Stimulated activated naive CD8-positive, alpha-beta T cell treated with anti-CD3 and anti-CD28 coated beads, Interleukin-15, Interleukin-2, amounts not matched to agents 100 ng/mL and 50 ng/mL, for 24 hours (primary cell): Measurements from ENCODE around the gene WDR6.
"Not testable (repeated sequence)": the region's sequence is repeated elsewhere in the genome, so short reads cannot be mapped to it uniquely, and the experiment has no call there.

Experiments used
- H3K27ac Mint-ChIP-seq: one replicate; pipeline ENCODE4 v1.8.0; 2021; ENCODE audit warnings: mild to moderate bottlenecking, mixed read lengths
- H3K27me3 Mint-ChIP-seq: one replicate; pipeline ENCODE4 v1.8.0; 2021; ENCODE audit warnings: mixed read lengths
- H3K36me3 Mint-ChIP-seq: one replicate; pipeline ENCODE4 v1.8.0; 2021; ENCODE audit warnings: low read depth, mixed read lengths
- H3K4me1 Mint-ChIP-seq: one replicate; pipeline ENCODE4 v1.8.0; 2021; ENCODE audit warnings: low read depth, mixed read lengths
- H3K4me3 Mint-ChIP-seq: one replicate; pipeline ENCODE4 v1.8.0; 2021; ENCODE audit warnings: mild to moderate bottlenecking, mixed read lengths
- H3K9me3 Mint-ChIP-seq: one replicate; pipeline ENCODE4 v1.8.0; 2021; ENCODE audit warnings: mixed read lengths

The WDR6 gene

DNA sequence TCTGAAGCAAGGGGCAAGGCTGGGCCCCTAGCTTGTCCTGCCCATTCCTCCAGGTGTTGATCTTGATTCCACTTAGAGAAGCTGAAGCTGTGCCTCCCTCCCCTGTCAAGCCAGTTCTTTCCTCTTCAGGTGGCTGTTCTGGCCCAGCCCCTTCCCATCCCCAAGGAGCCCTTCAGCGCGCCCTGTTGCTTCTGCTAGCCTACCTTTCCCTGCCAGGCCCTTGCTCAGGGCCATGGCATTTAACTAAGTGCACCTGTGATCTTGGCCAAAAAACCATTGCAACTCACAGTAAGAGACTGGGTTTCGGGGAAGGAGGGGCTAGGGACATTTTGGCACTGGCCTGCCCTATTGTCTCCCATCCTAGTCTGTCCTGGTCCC is 1.9 kb upstream of the WDR6 start:
- peaks cover 14% of the 10 kb centered on the region for H3K36me3 Mint-ChIP-seq
- no peak overlapping the region for H3K4me3 Mint-ChIP-seq
- H3K27ac Mint-ChIP-seq = no peak overlapping the region
- H3K4me1 Mint-ChIP-seq = peaks cover 25% of the 10 kb centered on the region
- no peaks in the 10 kb centered on the region for H3K9me3 Mint-ChIP-seq
- H3K27me3 Mint-ChIP-seq = no peaks in the 10 kb centered on the region

DNA sequence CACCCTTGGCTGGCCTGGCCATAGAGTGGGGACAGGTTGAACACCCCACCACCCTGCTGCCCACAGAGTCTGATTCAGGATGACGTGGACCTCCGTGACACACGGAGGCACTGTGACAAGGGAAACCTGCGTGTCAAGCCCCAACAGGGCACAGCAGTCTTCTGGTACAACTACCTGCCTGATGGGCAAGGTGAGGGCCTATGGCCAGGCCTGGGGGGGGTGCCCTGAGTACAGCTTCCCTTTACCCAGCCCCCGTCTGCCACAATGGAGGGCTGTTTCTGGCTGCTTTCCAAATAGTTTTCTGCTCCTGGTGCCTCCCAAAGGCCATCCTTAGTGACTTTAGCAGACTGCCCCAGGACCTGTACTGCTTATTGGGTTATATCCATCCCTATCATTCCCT is 1.2 kb upstream of the WDR6 start:
- no peaks in the 10 kb centered on the region for H3K27me3 Mint-ChIP-seq
- H3K36me3 Mint-ChIP-seq = peaks cover 14% of the 10 kb centered on the region
- H3K9me3 Mint-ChIP-seq = no peaks in the 10 kb centered on the region
- peak overlapping the region; percentile 94 for H3K4me3 Mint-ChIP-seq
- H3K4me1 Mint-ChIP-seq = peaks cover 25% of the 10 kb centered on the region
- no peak overlapping the region for H3K27ac Mint-ChIP-seq

DNA sequence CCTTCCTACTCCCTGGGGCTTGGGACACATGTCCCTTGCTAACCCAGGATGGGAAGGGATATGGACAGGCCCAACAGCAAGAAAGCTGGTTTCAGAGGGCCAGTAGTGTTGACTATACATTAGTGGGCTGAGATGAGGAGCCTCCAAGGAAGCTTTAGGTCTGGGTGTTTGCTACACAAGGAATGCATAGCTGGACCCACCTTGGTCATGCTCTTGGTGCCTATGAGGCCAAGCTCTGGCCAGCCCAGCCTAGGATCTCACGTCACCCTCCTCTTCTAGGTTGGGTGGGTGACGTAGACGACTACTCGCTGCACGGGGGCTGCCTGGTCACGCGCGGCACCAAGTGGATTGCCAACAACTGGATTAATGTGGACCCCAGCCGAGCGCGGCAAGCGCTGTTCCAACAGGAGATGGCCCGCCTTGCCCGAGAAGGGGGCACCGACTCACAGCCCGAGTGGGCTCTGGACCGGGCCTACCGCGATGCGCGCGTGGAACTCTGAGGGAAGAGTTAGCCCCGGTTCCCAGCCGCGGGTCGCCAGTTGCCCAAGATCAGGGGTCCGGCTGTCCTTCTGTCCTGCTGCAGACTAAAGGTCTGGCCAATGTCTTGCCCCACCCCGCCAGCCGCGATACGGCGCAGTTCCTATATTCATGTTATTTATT is 653 bp upstream of the WDR6 start:
- Mint-ChIP-seq H3K36me3 (peaks cover 14% of the 10 kb centered on the region), H3K27ac (peak overlapping the region; percentile 97), H3K9me3 (no peaks in the 10 kb centered on the region), H3K4me1 (peaks cover 25% of the 10 kb centered on the region), H3K4me3 (peak overlapping the region; percentile 94), H3K27me3 (no peaks in the 10 kb centered on the region)

DNA sequence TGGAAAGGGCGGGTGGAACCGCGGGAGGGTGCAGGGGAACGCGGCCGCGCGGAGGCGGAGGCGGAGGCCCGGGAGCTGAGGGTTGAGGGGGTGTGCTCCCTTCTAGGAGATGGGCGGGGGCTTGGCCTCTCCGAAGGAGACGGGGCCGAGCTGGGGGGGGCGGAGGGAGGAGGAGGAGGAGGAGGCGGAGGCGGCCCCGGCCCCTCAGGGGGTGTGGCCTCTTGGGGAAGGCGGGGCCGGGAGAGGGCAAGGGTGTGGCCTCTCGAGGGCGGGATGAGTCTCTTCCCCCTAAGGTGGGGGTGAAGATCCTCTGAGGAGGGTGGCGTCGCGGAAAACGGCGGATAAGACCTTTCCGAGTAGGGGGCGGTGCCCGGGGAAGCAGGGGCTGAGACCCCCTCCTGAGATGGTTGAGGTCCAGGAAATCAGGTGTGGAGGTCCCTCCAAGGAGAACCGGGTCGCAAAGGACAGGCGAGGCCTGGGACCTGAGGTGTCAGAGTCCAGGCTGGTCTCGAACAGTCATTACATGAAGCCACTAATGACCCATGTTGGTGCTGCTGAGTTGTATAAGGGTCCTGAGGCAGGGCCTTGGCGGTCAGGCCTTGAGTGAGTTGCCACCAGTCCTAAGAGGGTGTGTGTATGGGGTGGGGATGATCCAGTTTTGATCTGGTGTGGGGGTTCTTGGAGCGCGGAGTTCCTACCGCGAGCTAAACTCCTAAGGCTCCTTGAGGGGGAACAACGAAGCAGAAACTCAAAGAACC is 759 bp downstream of the WDR6 start:
- peaks cover 19% of the 10 kb centered on the region for H3K36me3 Mint-ChIP-seq
- no peaks in the 10 kb centered on the region for H3K9me3 Mint-ChIP-seq
- no peaks in the 10 kb centered on the region for H3K27me3 Mint-ChIP-seq
- H3K4me1 Mint-ChIP-seq = peaks cover 25% of the 10 kb centered on the region
- peak overlapping the region; percentile 94 for H3K4me3 Mint-ChIP-seq
- peak overlapping the region; percentile 97 for H3K27ac Mint-ChIP-seq

DNA sequence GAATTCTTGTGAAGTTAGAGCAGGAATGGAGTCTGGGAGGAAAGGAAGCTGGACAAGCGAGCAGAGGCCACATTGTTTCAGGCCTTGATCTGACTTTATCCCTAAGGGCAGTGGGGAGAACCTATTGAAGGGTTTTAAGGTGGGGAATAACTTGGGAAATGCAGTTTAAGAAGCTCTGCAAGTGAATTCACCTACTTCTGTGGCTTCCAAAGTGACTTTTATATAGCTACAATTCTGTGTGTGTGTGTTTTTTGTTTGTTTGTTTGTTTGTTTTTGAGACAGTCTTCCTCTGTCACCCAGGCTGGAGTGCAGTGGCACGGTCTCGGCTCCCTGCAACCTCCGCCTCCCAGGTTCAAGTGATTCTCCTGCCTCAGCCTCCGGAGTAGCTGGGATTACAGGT is 1.4 kb downstream of the WDR6 start:
- H3K4me3 Mint-ChIP-seq = peak overlapping the region; percentile 94
- not testable (repeated sequence) for H3K9me3 Mint-ChIP-seq, H3K27me3 Mint-ChIP-seq
- H3K36me3 Mint-ChIP-seq = peaks cover 19% of the 10 kb centered on the region
- H3K4me1 Mint-ChIP-seq = peaks cover 25% of the 10 kb centered on the region
- peak overlapping the region; percentile 97 for H3K27ac Mint-ChIP-seq

DNA sequence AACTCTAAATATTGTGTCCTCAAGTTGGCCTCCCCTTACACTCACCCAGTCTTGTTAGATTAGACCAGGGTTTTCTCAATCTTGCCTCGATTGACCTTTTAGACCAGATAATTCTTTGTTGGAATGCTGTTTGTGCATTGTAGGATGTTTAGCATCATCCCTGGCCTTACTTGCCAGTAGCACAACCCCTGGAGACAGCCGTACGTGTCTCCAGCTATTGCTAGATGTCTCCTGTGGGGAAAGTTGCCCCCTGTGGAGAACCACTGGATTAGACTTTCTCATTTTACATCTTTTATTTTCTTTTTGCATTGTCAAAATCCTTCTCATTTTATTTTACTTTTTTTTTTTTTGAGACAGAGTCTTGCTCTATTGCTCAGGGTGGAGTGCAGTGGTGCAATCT is 2.2 kb downstream of the WDR6 start:
- Mint-ChIP-seq H3K9me3 (no peaks in the 10 kb centered on the region), H3K27ac (peak overlapping the region; percentile 58), H3K4me3 (no peak overlapping the region), H3K4me1 (peaks cover 25% of the 10 kb centered on the region), H3K36me3 (peaks cover 19% of the 10 kb centered on the region), H3K27me3 (no peaks in the 10 kb centered on the region)

DNA sequence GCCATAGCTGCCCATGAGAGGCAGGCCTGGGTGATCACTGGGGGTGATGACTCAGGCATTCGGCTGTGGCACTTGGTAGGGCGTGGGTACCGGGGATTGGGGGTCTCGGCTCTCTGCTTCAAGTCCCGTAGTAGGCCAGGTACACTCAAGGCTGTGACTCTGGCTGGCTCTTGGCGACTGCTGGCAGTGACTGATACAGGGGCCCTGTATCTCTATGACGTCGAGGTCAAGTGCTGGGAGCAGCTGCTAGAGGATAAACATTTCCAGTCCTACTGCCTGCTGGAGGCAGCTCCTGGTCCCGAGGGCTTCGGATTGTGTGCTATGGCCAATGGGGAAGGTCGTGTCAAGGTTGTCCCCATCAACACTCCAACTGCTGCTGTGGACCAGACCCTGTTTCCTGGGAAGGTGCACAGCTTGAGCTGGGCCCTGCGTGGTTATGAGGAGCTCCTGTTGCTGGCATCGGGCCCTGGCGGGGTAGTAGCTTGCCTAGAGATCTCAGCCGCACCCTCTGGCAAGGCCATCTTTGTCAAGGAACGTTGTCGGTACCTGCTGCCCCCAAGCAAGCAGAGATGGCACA is 5.3 kb downstream of the WDR6 start:
- no peak overlapping the region for H3K27ac Mint-ChIP-seq
- H3K4me3 Mint-ChIP-seq = no peak overlapping the region
- peaks cover 33% of the 10 kb centered on the region for H3K36me3 Mint-ChIP-seq
- no peaks in the 10 kb centered on the region for H3K9me3 Mint-ChIP-seq
- H3K27me3 Mint-ChIP-seq = no peaks in the 10 kb centered on the region
- peaks cover 22% of the 10 kb centered on the region for H3K4me1 Mint-ChIP-seq

DNA sequence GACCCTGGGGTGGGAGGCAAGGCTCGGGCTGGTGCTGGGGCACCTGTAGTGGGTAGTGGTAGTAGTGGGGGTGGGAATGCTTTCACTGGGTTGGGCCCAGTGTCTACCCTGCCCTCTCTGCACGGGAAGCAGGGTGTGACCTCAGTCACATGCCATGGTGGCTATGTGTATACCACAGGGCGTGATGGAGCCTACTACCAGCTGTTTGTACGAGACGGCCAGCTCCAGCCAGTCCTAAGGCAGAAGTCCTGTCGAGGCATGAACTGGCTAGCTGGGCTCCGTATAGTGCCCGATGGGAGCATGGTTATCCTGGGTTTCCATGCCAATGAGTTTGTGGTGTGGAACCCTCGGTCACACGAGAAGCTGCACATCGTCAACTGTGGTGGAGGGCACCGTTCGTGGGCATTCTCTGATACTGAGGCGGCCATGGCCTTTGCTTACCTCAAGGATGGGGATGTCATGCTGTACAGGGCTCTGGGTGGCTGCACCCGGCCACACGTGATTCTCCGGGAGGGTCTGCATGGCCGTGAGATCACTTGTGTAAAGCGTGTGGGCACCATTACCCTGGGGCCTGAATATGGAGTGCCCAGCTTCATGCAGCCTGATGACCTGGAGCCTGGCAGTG is 6.0 kb downstream of the WDR6 start:
- Mint-ChIP-seq H3K36me3 (peaks cover 29% of the 10 kb centered on the region), H3K4me3 (no peak overlapping the region), H3K9me3 (no peaks in the 10 kb centered on the region), H3K4me1 (peaks cover 22% of the 10 kb centered on the region), H3K27ac (no peak overlapping the region), H3K27me3 (no peaks in the 10 kb centered on the region)

DNA sequence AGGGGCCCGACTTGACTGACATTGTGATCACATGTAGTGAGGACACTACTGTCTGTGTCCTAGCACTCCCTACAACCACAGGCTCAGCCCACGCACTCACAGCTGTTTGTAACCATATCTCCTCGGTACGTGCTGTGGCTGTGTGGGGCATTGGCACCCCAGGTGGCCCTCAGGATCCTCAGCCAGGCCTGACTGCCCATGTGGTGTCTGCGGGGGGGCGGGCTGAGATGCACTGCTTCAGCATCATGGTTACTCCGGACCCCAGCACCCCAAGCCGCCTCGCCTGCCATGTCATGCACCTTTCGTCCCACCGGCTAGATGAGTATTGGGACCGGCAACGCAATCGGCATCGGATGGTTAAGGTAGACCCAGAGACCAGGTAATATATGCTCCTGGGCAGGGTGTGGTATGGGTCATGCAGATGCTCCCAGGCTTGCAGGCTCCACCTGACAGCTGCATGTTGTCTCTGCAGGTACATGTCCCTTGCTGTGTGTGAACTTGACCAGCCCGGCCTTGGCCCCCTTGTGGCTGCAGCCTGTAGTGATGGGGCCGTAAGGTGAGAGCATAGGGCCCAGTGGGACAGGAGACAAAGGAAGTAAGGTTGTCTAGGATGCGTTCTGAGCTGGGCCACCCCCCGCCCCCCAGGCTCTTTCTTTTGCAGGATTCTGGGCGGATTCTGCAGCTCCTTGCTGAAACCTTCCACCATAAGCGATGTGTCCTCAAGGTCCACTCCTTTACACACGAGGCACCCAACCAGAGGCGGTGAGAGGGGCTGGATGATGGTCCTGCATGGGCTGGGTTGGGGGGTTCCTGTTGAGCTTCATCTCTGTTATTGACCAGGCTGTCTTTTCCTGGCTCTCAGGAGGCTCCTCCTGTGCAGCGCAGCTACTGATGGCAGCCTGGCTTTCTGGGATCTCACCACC is 6.8 kb downstream of the WDR6 start:
- H3K27ac Mint-ChIP-seq = no peak overlapping the region
- H3K27me3 Mint-ChIP-seq = no peaks in the 10 kb centered on the region
- peaks cover 21% of the 10 kb centered on the region for H3K4me1 Mint-ChIP-seq
- H3K4me3 Mint-ChIP-seq = no peak overlapping the region
- peaks cover 25% of the 10 kb centered on the region for H3K36me3 Mint-ChIP-seq
- H3K9me3 Mint-ChIP-seq = no peaks in the 10 kb centered on the region

DNA sequence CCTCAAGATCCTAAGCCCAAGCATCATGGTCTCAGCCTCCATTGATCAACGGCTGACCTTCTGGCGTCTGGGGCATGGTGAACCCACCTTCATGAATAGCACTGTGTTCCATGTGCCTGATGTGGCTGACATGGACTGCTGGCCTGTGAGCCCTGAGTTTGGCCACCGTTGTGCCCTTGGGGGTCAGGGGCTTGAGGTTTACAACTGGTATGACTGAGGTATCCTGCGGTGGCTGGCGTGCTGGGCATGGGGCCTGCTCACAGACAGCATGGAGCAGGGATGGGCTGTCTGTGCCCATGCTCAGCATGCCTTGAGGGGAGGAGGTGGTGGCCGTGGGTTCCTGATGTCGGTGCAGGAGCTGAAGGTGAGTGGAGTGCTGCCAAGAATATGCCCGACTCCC is 7.9 kb downstream of the WDR6 start:
- H3K4me1 Mint-ChIP-seq = peaks cover 24% of the 10 kb centered on the region
- no peak overlapping the region for H3K27ac Mint-ChIP-seq

DNA sequence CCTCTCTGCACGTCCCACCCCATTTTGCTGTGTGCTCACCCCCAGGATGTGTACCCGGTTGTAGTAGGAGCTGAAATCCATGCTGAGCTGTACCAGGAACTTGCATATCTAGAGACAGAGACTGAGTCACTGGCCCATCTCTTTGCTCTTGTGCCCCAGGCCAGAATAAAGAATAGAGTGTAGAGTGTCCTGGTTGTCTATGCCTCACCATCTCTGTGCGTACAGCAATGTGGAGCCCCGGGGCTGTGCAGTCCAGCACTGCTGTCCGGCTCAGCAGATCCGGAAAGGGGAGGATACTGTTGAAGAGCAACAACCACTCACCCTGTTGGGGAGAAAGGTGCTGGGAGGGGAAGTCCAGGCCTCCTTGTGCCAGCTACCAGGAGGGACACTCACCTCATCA is 8.6 kb downstream of the WDR6 start:
- Mint-ChIP-seq H3K27me3 (no peaks in the 10 kb centered on the region), H3K4me3 (no peak overlapping the region), H3K36me3 (peaks cover 19% of the 10 kb centered on the region), H3K27ac (no peak overlapping the region), H3K9me3 (no peaks in the 10 kb centered on the region), H3K4me1 (peaks cover 27% of the 10 kb centered on the region)

More for the DNA sequence above, 7.9 kb downstream of the WDR6 start:
- H3K4me3 Mint-ChIP-seq = no peak overlapping the region
- peaks cover 19% of the 10 kb centered on the region for H3K36me3 Mint-ChIP-seq
- no peaks in the 10 kb centered on the region for H3K27me3 Mint-ChIP-seq
- H3K9me3 Mint-ChIP-seq = no peaks in the 10 kb centered on the region

DNA sequence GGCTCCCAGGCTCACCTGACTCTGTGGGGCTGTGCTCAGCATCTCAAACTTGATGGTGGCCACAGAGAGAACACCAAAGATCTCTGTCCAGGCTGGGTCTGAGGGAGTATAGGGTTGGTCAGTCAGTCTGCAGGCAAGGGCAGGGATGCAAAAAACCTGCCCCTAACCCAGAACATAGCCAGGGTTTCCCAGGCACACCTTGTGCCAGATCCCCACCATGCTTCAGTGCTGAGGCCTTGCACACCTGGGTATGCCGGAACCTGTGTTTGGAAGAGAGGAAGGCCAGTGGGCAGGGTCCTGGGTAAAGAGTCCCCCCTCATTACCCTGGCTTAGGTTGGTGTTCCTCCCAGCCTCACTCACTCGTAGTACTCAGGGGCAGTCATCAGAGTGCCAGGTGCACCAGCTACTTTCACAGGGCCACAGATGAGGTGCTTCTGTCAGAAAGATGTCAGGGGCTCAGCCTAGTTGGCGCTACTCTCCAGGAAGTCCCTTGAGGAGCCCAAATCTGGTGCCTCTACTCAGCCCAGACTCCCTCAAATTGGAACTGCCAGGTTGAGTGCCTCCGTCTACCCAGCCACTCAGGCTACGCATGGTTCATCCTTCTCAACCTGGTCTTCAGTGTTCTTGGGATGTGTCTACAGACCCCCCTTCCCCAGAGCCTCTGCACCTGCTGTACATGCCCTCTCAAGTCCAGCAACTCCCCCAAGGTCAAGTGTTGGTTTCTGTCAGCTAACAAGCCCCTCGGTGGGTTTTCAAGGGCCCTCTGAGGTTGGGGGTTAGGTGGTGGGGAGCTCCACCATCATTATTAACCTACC is 9.4 kb downstream of the WDR6 start:
- Mint-ChIP-seq H3K4me3 (peak overlapping the region; percentile 84), H3K4me1 (peaks cover 27% of the 10 kb centered on the region), H3K27ac (no peak overlapping the region), H3K27me3 (no peaks in the 10 kb centered on the region), H3K36me3 (peaks cover 19% of the 10 kb centered on the region), H3K9me3 (no peaks in the 10 kb centered on the region)

DNA sequence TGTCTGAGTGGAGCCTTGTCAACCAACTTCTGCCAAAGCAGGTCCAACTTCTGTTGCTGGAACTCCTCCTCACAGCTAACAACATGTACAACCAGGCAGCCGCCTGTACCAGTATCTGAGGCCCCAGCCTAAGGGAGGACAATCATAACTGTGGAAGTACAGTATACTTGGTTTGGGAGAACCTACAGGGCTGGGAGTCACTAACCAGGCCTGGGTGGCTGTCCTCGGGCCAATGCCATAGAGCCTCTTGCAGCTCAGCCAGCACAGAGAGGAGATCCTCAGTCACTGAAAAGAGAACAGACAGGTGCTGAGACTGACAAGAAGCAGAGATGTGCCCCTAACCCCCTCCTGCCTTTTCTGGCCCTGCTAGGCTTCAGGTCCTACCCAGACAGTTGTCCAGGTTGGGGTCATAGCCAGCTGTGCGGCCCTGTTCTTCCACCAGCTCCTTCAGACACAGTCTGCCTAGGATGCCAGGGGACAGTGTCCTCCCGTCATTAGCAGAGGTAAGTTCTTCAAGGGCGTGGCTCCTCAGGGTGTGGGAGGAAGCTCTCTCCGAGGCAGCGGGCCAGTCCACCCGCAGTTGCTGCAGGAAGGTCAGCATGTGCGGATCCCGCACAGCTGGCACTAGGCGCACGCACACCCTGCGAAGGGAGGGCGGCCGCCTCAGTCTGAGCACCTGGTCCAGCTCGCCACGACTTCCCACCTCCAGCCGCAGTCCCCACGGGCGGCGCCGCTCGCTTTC is 10.2 kb downstream of the WDR6 start:
- Mint-ChIP-seq H3K4me3 (peak overlapping the region; percentile 84), H3K27ac (peak overlapping the region; percentile 49), H3K36me3 (peaks cover 14% of the 10 kb centered on the region), H3K9me3 (no peaks in the 10 kb centered on the region), H3K4me1 (peaks cover 27% of the 10 kb centered on the region), H3K27me3 (no peaks in the 10 kb centered on the region)
